Sigmoid colon (tissue), 7 donors: ENCODE data around the gene CAST. TPM values are rescaled to one million over a fixed set of nuclear protein-coding genes. Genes with fewer than 3 reads are reported as not detected.

Experiments used
- DNase-seq: peaks from one replicate; pipeline ENCODE4 v3.0.0-alpha.2; 2019
- H3K27ac ChIP-seq, 4 donors: fragments of 200-600 bp; sonication (generic); one replicate each; pipeline ENCODE4 v1.5.1; 2016 to 2019; ENCODE audit warnings: mild to moderate bottlenecking in 1 of 4
- H3K27me3 ChIP-seq, 3 donors: fragments of 200-600 bp; sonication (generic); one replicate each; pipeline ENCODE4 v1.5.1; 2019; ENCODE audit warnings: mild to moderate bottlenecking in 1 of 3
- H3K36me3 ChIP-seq, 4 donors: fragments of 200-600 bp; sonication (generic); one replicate each; pipeline ENCODE4 v1.5.1; 2016 to 2019
- H3K4me1 ChIP-seq, 4 donors: fragments of 200-600 bp; sonication (generic); one replicate each; pipeline ENCODE4 v1.5.1; 2017 to 2019
- H3K4me3 ChIP-seq, 4 donors: fragments of 200-600 bp; sonication (generic); one replicate each; pipeline ENCODE4 v1.5.1; 2017 to 2019; ENCODE audit warnings: mild to moderate bottlenecking in 2 of 4, moderate library complexity in 1 of 4
- H3K9me3 ChIP-seq, 4 donors: fragments of 200-600 bp in 3 of 4; sonication (generic) in 3 of 4; one replicate each; pipeline versions ENCODE4 v1.5.1 to v1.6.1; 2013 to 2019
- EP300 ChIP-seq, 4 donors: sonication (generic); formaldehyde crosslinking; IDR thresholded peaks; one replicate each; pipeline ENCODE4 v1.6.1; 2017; ENCODE audit warnings: antibody characterized with exemption in 4 of 4
- POLR2A ChIP-seq, 2 donors: fragments of 450-650 bp; IDR thresholded peaks; one replicate each; pipeline ENCODE4 v1.6.1; 2016; ENCODE audit warnings: antibody characterized with exemption in 2 of 2, mild to moderate bottlenecking in 2 of 2, moderate library complexity in 2 of 2
- POLR2AphosphoS5 ChIP-seq, 4 donors: sonication (generic); formaldehyde crosslinking; IDR thresholded peaks; one replicate each; pipeline ENCODE4 v1.6.1; 2017; ENCODE audit warnings: antibody characterized with exemption in 4 of 4
- WGBS, 2 donors: extraction: QIAGEN DNeasy Blood & Tissue Kit; methylation state at CpG; one replicate each; pipeline ENCODE4 v1.1.7; 2013; 5-methylcytosine and 5-hydroxymethylcytosine counted together
- intact Hi-C: fragments of 100-400 bp; cut with DNase I; formaldehyde crosslinking; loops from one replicate; pipeline ENCODE4 v1.15.1; 2023
- polyA plus RNA-seq, 3 donors: library from polyadenylated mRNA; stranded (reverse); fragments of 200-250 nt; gene quantifications; one replicate each; pipeline ENCODE4 v1.2.3, GENCODE V29; 2013
- total RNA-seq, 4 donors: library from RNA; depleted of rRNA; stranded (reverse); fragments of >200 nt; gene quantifications; one replicate each; pipeline ENCODE4 v1.1.0, GENCODE V29; 2016
- TF ChIP-seq, protein P1 (sequence below), 4 experiments: fragments of 450-650 bp in 3 of 4; fragments of 200-600 bp in 1 of 4; IDR thresholded peaks; one replicate each; pipeline ENCODE4 v1.5.1; 2016 to 2019; ENCODE audit warnings: antibody characterized with exemption in 4 of 4, mild to moderate bottlenecking in 3 of 4, moderate library complexity in 2 of 4
- donor health status: healthy with polysubstance abuse.
- donor health status: Bipolar disorder and iron deficiency.
- donor health status: healthy.

CAST gene
- total and polyA plus RNA-seq, 7 donors = 138 to 348 (median 225) TPM

GRCh38 chr5:96718635-96719077 lies 56.5 kb downstream of the CAST start:
- Histone ChIP-seq H3K4me3 (no peak overlapping the region), H3K27ac (no peak overlapping the region), H3K9me3 (no peaks in the 10 kb centered on the region), H3K27me3 (no peaks in the 10 kb centered on the region), H3K36me3 (peaks cover 0 to 3% (median 0%) of the 10 kb centered on the region in 4 donors), H3K4me1 (peaks cover 0 to 75% (median 50%) of the 10 kb centered on the region in 4 donors)
- peak in 1 of 4 donors; percentile 5 for TF ChIP-seq POLR2AphosphoS5 (IDR thresholded peaks at IDR 0.05)
- no peak for TF ChIP-seq POLR2A (IDR thresholded peaks at IDR 0.05)
- no peak for DNase-seq
- intact Hi-C loops = no loop called here
- WGBS, 2 donors = 40 to 68% methylated on average over 7 of the region's 7 CpGs

- H3K36me3 ChIP-seq = peaks cover 0 to 13% (median 2%) of the 10 kb centered on the region in 4 donors
- H3K4me3 ChIP-seq = no peak overlapping the region
- DNase-seq = no peak
- H3K9me3 ChIP-seq = no peaks in the 10 kb centered on the region
- H3K27me3 ChIP-seq = no peaks in the 10 kb centered on the region
- intact Hi-C loops = no loop called here
- WGBS, 2 donors = 96% methylated on average over 2 of the region's 2 CpGs
- TF ChIP-seq, protein P1, sequence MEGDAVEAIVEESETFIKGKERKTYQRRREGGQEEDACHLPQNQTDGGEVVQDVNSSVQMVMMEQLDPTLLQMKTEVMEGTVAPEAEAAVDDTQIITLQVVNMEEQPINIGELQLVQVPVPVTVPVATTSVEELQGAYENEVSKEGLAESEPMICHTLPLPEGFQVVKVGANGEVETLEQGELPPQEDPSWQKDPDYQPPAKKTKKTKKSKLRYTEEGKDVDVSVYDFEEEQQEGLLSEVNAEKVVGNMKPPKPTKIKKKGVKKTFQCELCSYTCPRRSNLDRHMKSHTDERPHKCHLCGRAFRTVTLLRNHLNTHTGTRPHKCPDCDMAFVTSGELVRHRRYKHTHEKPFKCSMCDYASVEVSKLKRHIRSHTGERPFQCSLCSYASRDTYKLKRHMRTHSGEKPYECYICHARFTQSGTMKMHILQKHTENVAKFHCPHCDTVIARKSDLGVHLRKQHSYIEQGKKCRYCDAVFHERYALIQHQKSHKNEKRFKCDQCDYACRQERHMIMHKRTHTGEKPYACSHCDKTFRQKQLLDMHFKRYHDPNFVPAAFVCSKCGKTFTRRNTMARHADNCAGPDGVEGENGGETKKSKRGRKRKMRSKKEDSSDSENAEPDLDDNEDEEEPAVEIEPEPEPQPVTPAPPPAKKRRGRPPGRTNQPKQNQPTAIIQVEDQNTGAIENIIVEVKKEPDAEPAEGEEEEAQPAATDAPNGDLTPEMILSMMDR (IDR thresholded peaks at IDR 0.05) = no peak
- no peak for TF ChIP-seq POLR2AphosphoS5 (IDR thresholded peaks at IDR 0.05)
- H3K27ac ChIP-seq = no peak overlapping the region
- peaks cover 0 to 58% (median 35%) of the 10 kb centered on the region in 4 donors for H3K4me1 ChIP-seq
Observed at GRCh38 chr5:96720408-96720807, 58.2 kb downstream of the CAST start.

DNA sequence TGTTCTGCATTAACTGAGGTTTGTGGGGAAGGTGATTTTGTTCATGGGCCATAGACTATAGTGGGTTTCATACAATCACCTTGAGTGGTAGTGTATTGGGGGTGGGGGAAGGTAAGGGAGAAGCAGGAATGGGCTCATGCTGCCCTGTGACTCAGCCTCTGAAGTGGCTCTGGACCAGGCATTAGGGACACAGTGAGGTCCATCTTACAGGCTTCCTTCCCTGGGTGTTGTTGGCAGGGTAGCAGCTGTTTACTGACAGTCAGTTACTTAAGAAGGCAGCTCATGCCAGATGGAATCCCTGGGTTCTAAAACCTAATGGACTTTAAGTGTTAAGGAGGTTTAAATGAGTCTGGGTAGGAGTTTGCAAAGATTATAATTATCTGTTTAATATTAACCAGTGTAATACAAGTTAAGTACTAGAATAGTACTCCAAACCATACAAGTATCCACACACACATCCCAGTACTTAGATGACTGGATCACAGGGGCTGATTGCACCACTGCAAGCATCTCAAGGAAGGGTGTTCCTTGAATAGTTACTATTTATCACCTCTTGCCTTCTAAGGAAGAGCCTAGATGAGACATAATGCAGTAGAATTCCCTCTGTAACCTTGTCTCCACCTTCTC lies 59.3 kb downstream of the CAST start:
- H3K4me1 ChIP-seq = peaks cover 0 to 48% (median 30%) of the 10 kb centered on the region in 4 donors
- TF ChIP-seq POLR2AphosphoS5 (IDR thresholded peaks at IDR 0.05) (peak in 1 of 4 donors; percentile 6), EP300 (IDR thresholded peaks at IDR 0.05) (peak in 1 of 4 donors; percentile 7), POLR2A (IDR thresholded peaks at IDR 0.05) (no peak)
- TF ChIP-seq, protein P1 (IDR thresholded peaks at IDR 0.05) = no peak

GRCh38 chr5:96725257-96725656 lies 63.1 kb downstream of the CAST start:
- no peak for DNase-seq
- TF ChIP-seq POLR2A (IDR thresholded peaks at IDR 0.05) = no peak
- no peak for TF ChIP-seq EP300 (IDR thresholded peaks at IDR 0.05)
- no peak for TF ChIP-seq POLR2AphosphoS5 (IDR thresholded peaks at IDR 0.05)
- TF ChIP-seq, protein P1 (IDR thresholded peaks at IDR 0.05) = no peak
- H3K36me3 ChIP-seq = peaks cover 0 to 31% (median 3%) of the 10 kb centered on the region in 4 donors
- peaks cover 0 to 26% (median 19%) of the 10 kb centered on the region in 4 donors for H3K4me1 ChIP-seq
- no peak overlapping the region for H3K4me3 ChIP-seq
- H3K27me3 ChIP-seq = no peaks in the 10 kb centered on the region
- WGBS, 2 donors = 97 to 98% methylated on average over 1 of the region's 1 CpG
- H3K9me3 ChIP-seq = no peaks in the 10 kb centered on the region
- H3K27ac ChIP-seq = no peak overlapping the region
- intact Hi-C loops = no loop called here

More for the DNA sequence above, 59.3 kb downstream of the CAST start:
- H3K36me3 ChIP-seq = peaks cover 0 to 13% (median 2%) of the 10 kb centered on the region in 4 donors
- H3K9me3 ChIP-seq = no peaks in the 10 kb centered on the region
- intact Hi-C loops = no loop called here
- H3K27ac ChIP-seq = peak overlapping the region; percentile 0 to 62 (median 11)
- DNase-seq = peak; percentile 78
- no peak overlapping the region for H3K4me3 ChIP-seq
- H3K27me3 ChIP-seq = no peaks in the 10 kb centered on the region

GRCh38 chr5:96726802-96727201 lies 64.6 kb downstream of the CAST start:
- no peaks in the 10 kb centered on the region for H3K9me3 ChIP-seq
- TF ChIP-seq EP300 (IDR thresholded peaks at IDR 0.05) = no peak
- TF ChIP-seq POLR2A (IDR thresholded peaks at IDR 0.05) = no peak
- no peak for TF ChIP-seq POLR2AphosphoS5 (IDR thresholded peaks at IDR 0.05)
- TF ChIP-seq, protein P1 (IDR thresholded peaks at IDR 0.05) = no peak
- H3K4me3 ChIP-seq = no peak overlapping the region
- WGBS, 2 donors = 87 to 91% methylated on average over 4 of the region's 4 CpGs
- intact Hi-C loops = loop anchor here (2.0 kb wide), 1 partner anchor 112 kb away; no protein-coding TSS in a partner anchor
- peaks cover 0 to 10% (median 4%) of the 10 kb centered on the region in 4 donors for H3K4me1 ChIP-seq
- H3K27ac ChIP-seq = no peak overlapping the region
- no peaks in the 10 kb centered on the region for H3K27me3 ChIP-seq
- no peak for DNase-seq
- peaks cover 0 to 42% (median 10%) of the 10 kb centered on the region in 4 donors for H3K36me3 ChIP-seq
